GM23338 (cell line): ENCODE measurements around the gene UVRAG. TPM values are rescaled to one million over a fixed set of nuclear protein-coding genes. Genes with fewer than 3 reads are reported as not detected.

Experiments
- ATAC-seq: fragments of 200-7000 bp; cut with Tn5 transposase; 3 replicates; pipeline ENCODE4 v1.9.1; 2020
- DNase-seq: peaks from one replicate; pipeline ENCODE4 v3.0.0-alpha.2; 2015; ENCODE audit warnings: low spot score
- H2AFZ ChIP-seq: fragments of 200-600 bp; sonication (generic); 2 replicates; pipeline ENCODE4 v1.8.0; 2016; ENCODE audit warnings: antibody characterized with exemption, mild to moderate bottlenecking, moderate library complexity
- H3F3A ChIP-seq: fragments of 200-600 bp; sonication (generic); replicated peaks from 2 replicates; pipeline ENCODE4 v1.8.0; 2017; ENCODE audit warnings: antibody characterized with exemption, mixed run types, low read depth
- H3K27ac ChIP-seq: fragments of 200-600 bp; sonication (generic); 2 replicates; pipeline ENCODE4 v1.6.1; 2016; ENCODE audit warnings: low read depth
- H3K27me3 ChIP-seq: fragments of 200-600 bp; sonication (generic); 2 replicates; pipeline ENCODE4 v1.8.0; 2016; ENCODE audit warnings: mild to moderate bottlenecking, mixed run types, moderate library complexity; ENCODE audit not compliant: insufficient read depth
- H3K36me3 ChIP-seq: fragments of 200-600 bp; sonication (generic); 2 replicates; pipeline ENCODE4 v1.8.0; 2016; ENCODE audit warnings: mild to moderate bottlenecking; ENCODE audit not compliant: insufficient read depth
- H3K4me1 ChIP-seq: fragments of 200-600 bp; sonication (generic); 2 replicates; pipeline ENCODE4 v1.8.0; 2016; ENCODE audit warnings: mild to moderate bottlenecking, moderate library complexity; ENCODE audit not compliant: insufficient read depth
- H3K4me2 ChIP-seq: fragments of 200-600 bp; sonication (generic); 2 replicates; pipeline ENCODE4 v1.7.1; 2017; ENCODE audit warnings: mixed run types
- H3K4me3 ChIP-seq: fragments of 200-600 bp; sonication (generic); 2 replicates; pipeline ENCODE4 v1.6.1; 2016; ENCODE audit warnings: mixed run types
- H3K79me2 ChIP-seq: fragments of 200-600 bp; sonication (generic); replicated peaks from 2 replicates; pipeline ENCODE4 v1.8.0; 2017; ENCODE audit warnings: mild to moderate bottlenecking; ENCODE audit not compliant: insufficient read depth
- H3K9me2 ChIP-seq: fragments of 200-600 bp; sonication (generic); 2 replicates; pipeline ENCODE4 v1.8.0; 2017; ENCODE audit not compliant: insufficient read depth
- H4K20me1 ChIP-seq: fragments of 200-600 bp; sonication (generic); replicated peaks from 2 replicates; pipeline ENCODE4 v1.8.0; 2017; ENCODE audit warnings: mild to moderate bottlenecking; ENCODE audit not compliant: insufficient read depth
- H3K27ac Mint-ChIP-seq: 2 replicates; pipeline ENCODE4 v1.8.0; 2020; ENCODE audit warnings: inconsistent platforms, mild to moderate bottlenecking, moderate library complexity, mixed read lengths
- H3K27me3 Mint-ChIP-seq: 3 replicates; pipeline ENCODE4 v1.8.0; 2022; ENCODE audit warnings: low read depth, mild to moderate bottlenecking, moderate library complexity, mixed read lengths, inconsistent platforms; ENCODE audit not compliant: insufficient read depth, poor library complexity
- H3K36me3 Mint-ChIP-seq: 3 replicates; pipeline ENCODE4 v1.8.0; 2021; ENCODE audit warnings: low read depth, mild to moderate bottlenecking, inconsistent platforms, moderate library complexity, mixed read lengths
- H3K4me1 Mint-ChIP-seq: 3 replicates; pipeline ENCODE4 v1.8.0; 2020; ENCODE audit warnings: mild to moderate bottlenecking, inconsistent platforms, mixed read lengths
- H3K4me3 Mint-ChIP-seq: 3 replicates; pipeline ENCODE4 v1.8.0; 2021; ENCODE audit warnings: moderate library complexity, mild to moderate bottlenecking, inconsistent platforms, mixed read lengths
- H3K9me3 Mint-ChIP-seq: 3 replicates; pipeline ENCODE4 v1.8.0; 2020; ENCODE audit warnings: moderate library complexity, mild to moderate bottlenecking, inconsistent platforms, mixed read lengths
- CREB1 ChIP-seq: fragments of 250-450 bp; sonication (Bioruptor Pico); IDR thresholded peaks from 2 replicates; pipeline ENCODE4 v1.5.0; 2020; ENCODE audit warnings: low read depth, mild to moderate bottlenecking, moderate library complexity
- CTCF ChIP-seq, 2 experiments: fragments of 200-600 bp in 1 of 2; sonication (generic) in 1 of 2; conservative IDR thresholded peaks; 2 replicates each; pipeline versions ENCODE4 v1.5.1 to v1.6.1; 2016 to 2017; ENCODE audit warnings: antibody characterized with exemption in 2 of 2, low read depth in 2 of 2, mild to moderate bottlenecking in 2 of 2, moderate library complexity in 1 of 2
- ETS1 ChIP-seq: IDR thresholded peaks from 2 replicates; pipeline ENCODE4 v1.6.1; 2016; ENCODE audit warnings: antibody characterized with exemption
- EZH2 ChIP-seq: fragments of 200-600 bp; sonication (generic); IDR thresholded peaks from one replicate; pipeline ENCODE4 v1.8.0; 2017; ENCODE audit warnings: antibody characterized with exemption, mild to moderate bottlenecking, low read depth; ENCODE audit not compliant: unreplicated experiment
- EZH2phosphoT487 ChIP-seq: fragments of 200-600 bp; sonication (generic); IDR thresholded peaks from one replicate; pipeline ENCODE4 v1.8.1; 2018; ENCODE audit warnings: antibody characterized with exemption; ENCODE audit not compliant: unreplicated experiment
- JUNB ChIP-seq: IDR thresholded peaks from one replicate; pipeline ENCODE4 v1.6.1; 2016; ENCODE audit warnings: antibody characterized with exemption; ENCODE audit not compliant: unreplicated experiment
- NANOG ChIP-seq: IDR thresholded peaks from 2 replicates; pipeline ENCODE4 v1.6.1; 2016; ENCODE audit warnings: antibody characterized with exemption, borderline replicate concordance
- POLR2AphosphoS5 ChIP-seq: IDR thresholded peaks from 2 replicates; pipeline ENCODE4 v1.6.1; 2016; ENCODE audit warnings: antibody characterized with exemption, low read depth
- REST ChIP-seq: IDR thresholded peaks from one replicate; pipeline ENCODE4 v1.6.1; 2018; ENCODE audit warnings: antibody characterized with exemption; ENCODE audit not compliant: unreplicated experiment
- STAT1 ChIP-seq: IDR thresholded peaks from one replicate; pipeline ENCODE4 v1.6.1; 2016; ENCODE audit warnings: antibody characterized with exemption; ENCODE audit not compliant: unreplicated experiment
- ZNF114 ChIP-seq: fragments of 250-450 bp; sonication (Bioruptor Pico); IDR thresholded peaks from 2 replicates; pipeline ENCODE4 v1.5.0; 2020; ENCODE audit warnings: mild to moderate bottlenecking, moderate library complexity
- ZNF331 ChIP-seq: fragments of 250-450 bp; sonication (Bioruptor Pico); IDR thresholded peaks from 2 replicates; pipeline ENCODE4 v1.5.0; 2020; ENCODE audit warnings: low read depth, mild to moderate bottlenecking, moderate library complexity
- ZNF462 ChIP-seq: fragments of 250-450 bp; sonication (Bioruptor Pico); IDR thresholded peaks from 2 replicates; pipeline ENCODE4 v1.5.0; 2020; ENCODE audit warnings: mild to moderate bottlenecking, moderate library complexity
- polyA plus RNA-seq: library from polyadenylated mRNA; unstranded; fragments of >200 nt; fragmentation: Nextera tagmentation; extraction: Ambion mirVana; gene quantifications from 2 replicates; pipeline ENCODE4 v1.2.1, GENCODE V29; 2016
- total RNA-seq: library from RNA; depleted of rRNA; stranded (reverse); fragments of >200 nt; shearing (Covaris generic); gene quantifications from 2 replicates; pipeline ENCODE4 v1.2.3, GENCODE V29; 2014

The UVRAG gene
- total and polyA plus RNA-seq, 2 experiments from 2014 or later: 15.3 to 17.4 TPM

- H3K27ac ChIP-seq: no peak overlapping the region
- H3K9me3 Mint-ChIP-seq: no peaks in the 10 kb centered on the region
- no peak overlapping the region for H2AFZ ChIP-seq
Measured at GRCh38 chr11:76158394-76159302, 343.6 kb downstream of the UVRAG start.

More at GRCh38 chr11:76158394-76159302, 343.6 kb downstream of the UVRAG start:
- no peak for TF ChIP-seq STAT1
- no peak for TF ChIP-seq ETS1
- TF ChIP-seq CTCF (conservative IDR thresholded peaks at IDR 0.05; ENCODE audit: low read depth in 2 of 2): no peak
- TF ChIP-seq EZH2: no peak
- TF ChIP-seq ZNF331 (CRISPR knock-in tag): no peak
- TF ChIP-seq ZNF114: no peak
- no peak for TF ChIP-seq POLR2AphosphoS5
- TF ChIP-seq EZH2phosphoT487: no peak
- no peak for TF ChIP-seq NANOG
- TF ChIP-seq REST: no peak
- no peak for TF ChIP-seq ZNF462 (CRISPR knock-in tag)
- no peak for TF ChIP-seq JUNB
- TF ChIP-seq CREB1 (CRISPR knock-in tag): no peak
- DNase-seq (no peak), ATAC-seq (no peak)
- Histone ChIP-seq H3K4me3 (no peak overlapping the region), H3K79me2 (no peaks in the 10 kb centered on the region), H3K9me2 (no peaks in the 10 kb centered on the region), H3K36me3 (no peaks in the 10 kb centered on the region), H3F3A (no peaks in the 10 kb centered on the region), H3K4me2 (no peak overlapping the region), H4K20me1 (no peaks in the 10 kb centered on the region), H3K4me1 (no peaks in the 10 kb centered on the region), H3K27me3 (peaks cover 1% of the 10 kb centered on the region; the same call in 1 of the 2 replicates)
- Mint-ChIP-seq H3K4me3 (no peak overlapping the region), H3K27ac (no peak overlapping the region), H3K4me1 (peaks cover 3% of the 10 kb centered on the region; the same call in 1 of the 3 replicates), H3K27me3 (peaks cover 12% of the 10 kb centered on the region), H3K36me3 (no peaks in the 10 kb centered on the region)
